ENCODE results near the gene PPP2R5E.
"Not testable (repeated sequence)": the region's sequence is repeated elsewhere in the genome, so short reads cannot be mapped to it uniquely, and the experiment has no call there.

The PPP2R5E gene

DNA sequence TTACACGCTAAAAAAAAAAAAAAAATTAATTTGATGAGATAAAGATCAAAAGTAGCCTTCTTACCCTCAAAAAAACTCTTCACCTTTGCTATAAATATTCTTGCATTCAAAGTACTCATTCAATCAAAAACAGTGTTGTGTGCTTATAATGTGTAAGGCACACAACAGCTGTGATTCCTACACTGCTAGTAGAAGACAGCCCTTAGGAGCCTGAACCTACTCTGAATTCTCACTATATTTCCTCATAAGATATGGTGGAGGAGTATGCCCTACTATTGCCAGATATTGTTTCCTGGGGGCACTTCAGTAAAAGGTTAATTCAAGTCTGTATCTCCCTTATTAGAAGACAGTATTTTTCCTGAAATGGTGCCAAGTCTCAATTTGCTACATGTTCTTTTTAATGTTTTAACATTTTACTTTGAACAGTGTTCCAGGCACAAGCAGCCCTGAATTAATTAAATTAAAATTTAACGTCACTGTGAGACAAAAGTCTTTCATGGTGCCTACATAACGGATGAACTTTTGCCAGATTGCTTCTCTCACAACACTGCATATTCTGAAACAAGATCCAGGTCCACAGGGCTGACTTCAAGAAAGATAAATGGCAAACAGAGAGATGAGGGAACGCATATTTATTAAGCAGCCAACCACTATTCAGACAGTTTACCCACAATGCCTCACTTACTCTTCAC, 19.3 kb downstream of the PPP2R5E start:
- H3K4me3 ChIP-seq (ENCODE audit: low read depth, low read length): no peak overlapping the region
- DNase-seq (ENCODE audit: low read depth): no peak

DNA sequence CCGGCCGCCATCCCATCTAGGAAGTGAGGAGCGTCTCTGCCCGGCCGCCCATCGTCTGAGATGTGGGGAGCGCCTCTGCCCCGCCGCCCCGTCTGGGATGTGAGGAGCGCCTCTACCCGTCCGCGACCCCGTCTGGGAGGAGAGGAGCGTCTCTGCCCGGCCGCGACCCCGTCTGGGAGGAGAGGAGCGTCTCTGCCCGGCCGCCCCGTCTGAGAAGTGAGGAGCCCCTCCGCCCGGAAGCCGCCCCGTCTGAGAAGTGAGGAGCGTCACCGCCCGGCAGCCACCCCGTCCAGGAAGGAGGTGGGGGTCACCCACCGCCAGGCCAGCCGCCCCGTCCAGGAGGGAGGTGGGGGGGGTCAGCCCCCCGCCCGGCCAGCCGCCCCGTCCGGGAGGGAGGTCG, 20.7 kb downstream of the PPP2R5E start:
- not testable (repeated sequence) for DNase-seq (ENCODE audit: low read depth); H3K4me3 ChIP-seq (ENCODE audit: low read depth, low read length)

DNA sequence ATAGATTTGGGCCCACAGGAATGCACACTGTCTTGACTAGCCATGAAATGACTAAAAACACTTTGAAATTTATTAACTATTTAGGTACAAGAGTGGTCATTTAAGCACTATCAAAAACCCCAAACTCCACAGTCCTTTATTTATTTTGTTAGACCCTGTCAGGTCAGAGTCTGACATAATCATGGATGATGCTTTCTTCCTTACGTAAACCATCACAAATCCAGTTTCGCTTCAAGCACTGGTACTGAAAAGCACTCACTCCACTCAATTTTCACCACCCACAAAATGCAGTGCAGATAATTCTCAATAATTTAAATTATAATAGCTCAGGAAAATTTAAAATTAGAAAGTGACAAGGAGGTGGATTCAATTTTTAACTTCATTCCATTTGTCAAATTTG, 25.8 kb downstream of the PPP2R5E start:
- no peak overlapping the region for H3K4me3 ChIP-seq (ENCODE audit: low read depth, low read length)
- no peak for DNase-seq (ENCODE audit: low read depth)

DNA sequence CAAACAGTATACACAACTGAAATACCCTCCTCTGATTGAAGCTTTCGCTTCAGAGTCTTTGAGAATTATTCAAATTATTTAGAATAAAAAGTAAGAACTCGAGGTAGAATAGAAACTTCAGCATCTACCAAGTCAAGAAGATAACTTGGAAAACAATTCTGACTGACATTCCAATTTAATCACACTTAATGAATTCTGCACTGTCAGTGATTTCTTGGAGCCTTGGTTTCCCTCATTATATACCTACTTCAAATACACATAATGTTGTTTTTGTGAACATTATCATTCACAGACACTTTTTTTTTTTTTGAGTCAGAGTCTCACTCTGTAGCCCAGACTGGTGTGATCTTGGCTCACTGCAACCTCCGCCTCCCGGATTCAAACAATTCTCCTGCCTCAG, 27.9 kb downstream of the PPP2R5E start:
- no peak for DNase-seq (ENCODE audit: low read depth)
- no peak overlapping the region for H3K4me3 ChIP-seq (ENCODE audit: low read depth, low read length)

- DNase-seq (ENCODE audit: low read depth): no peak
- H3K4me3 ChIP-seq (ENCODE audit: low read depth, low read length): no peak overlapping the region
Measured at GRCh38 chr14:63513756-63514155, 29.4 kb downstream of the PPP2R5E start.

DNA sequence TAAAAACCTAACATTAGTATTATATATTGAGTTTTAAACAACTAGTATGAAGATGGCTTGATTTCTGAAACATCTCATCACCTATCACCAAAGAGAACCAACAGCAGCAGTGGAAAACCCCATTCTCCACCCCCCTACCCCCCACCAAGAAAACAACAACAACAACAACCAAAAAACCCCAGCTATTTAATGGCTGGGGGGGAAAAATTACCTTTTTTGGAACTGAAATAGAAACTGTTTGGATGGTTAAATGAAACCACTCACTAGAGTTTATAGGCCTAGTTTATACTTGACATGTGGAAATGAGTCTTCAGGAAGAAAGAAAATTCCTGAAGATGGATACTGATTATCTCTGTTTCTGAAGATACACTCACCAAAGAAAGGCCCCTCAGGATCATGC, 30.3 kb downstream of the PPP2R5E start:
- DNase-seq (ENCODE audit: low read depth): no peak

GRCh38 chr14:63510538-63510937, 32.6 kb downstream of the PPP2R5E start:
- no peak overlapping the region for H3K4me3 ChIP-seq (ENCODE audit: low read depth, low read length)
- no peak for DNase-seq (ENCODE audit: low read depth)

More for the DNA sequence above, 30.3 kb downstream of the PPP2R5E start:
- H3K4me3 ChIP-seq (ENCODE audit: low read depth, low read length): no peak overlapping the region

DNA sequence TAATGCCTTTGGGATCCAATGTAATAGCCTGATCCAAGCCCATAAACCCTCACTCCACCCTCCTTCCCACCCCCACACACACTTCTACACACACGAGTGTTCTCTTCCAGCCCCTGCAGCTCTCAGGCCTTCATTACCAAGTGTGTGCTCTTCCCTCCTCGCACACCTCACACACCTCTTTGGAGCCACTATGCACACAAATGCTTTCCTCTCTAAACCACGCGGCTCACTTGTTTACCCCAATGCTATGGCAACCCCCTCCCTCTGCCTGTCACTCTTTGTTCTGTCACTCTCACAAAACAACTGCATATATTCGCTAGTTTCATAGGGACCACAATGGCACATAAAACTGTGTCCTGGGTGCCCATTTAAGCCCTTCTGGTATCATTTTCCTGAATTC, 35.1 kb downstream of the PPP2R5E start:
- no peak overlapping the region for H3K4me3 ChIP-seq (ENCODE audit: low read depth, low read length)
- DNase-seq (ENCODE audit: low read depth): no peak

DNA sequence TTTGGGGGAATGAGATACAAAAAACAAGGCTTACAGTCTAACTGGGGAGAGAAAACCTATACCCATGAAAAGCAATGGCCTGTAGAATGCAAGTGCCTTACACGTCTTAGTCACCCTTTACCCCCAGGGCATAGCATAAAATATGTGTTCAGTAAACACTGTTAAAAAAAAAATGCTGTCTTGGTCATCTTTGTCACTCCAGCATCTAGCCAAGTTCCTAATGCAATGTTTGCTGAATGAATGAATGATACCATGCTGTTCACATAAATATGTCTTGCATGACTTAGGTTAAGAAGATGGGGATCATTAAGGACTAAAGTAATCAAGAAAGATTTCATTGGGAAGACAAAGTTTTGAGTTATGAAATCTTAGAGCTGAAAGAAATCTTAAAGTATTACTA, 38.5 kb downstream of the PPP2R5E start:
- no peak for DNase-seq (ENCODE audit: low read depth)
- H3K4me3 ChIP-seq (ENCODE audit: low read depth, low read length): no peak overlapping the region

DNA sequence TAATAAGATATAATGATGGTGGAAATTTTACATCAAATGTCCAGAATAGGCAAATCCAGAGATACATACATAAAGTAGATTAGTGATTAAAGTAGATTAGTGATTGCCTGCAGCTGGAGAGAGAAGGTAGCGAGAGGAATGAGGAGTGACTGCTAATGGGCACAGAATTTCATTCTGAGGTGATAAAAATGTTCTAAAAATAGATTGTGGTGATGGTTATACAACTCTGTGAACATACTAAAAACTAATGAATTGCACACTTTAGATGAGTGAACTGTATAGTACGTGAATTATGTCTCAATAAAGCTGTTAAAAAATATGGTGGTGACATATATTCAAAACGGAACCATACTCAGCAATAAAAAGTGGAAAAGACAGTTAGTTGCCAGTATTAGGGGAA, 41.7 kb downstream of the PPP2R5E start:
- no peak overlapping the region for H3K4me3 ChIP-seq (ENCODE audit: low read depth, low read length)
- no peak for DNase-seq (ENCODE audit: low read depth)

DNA sequence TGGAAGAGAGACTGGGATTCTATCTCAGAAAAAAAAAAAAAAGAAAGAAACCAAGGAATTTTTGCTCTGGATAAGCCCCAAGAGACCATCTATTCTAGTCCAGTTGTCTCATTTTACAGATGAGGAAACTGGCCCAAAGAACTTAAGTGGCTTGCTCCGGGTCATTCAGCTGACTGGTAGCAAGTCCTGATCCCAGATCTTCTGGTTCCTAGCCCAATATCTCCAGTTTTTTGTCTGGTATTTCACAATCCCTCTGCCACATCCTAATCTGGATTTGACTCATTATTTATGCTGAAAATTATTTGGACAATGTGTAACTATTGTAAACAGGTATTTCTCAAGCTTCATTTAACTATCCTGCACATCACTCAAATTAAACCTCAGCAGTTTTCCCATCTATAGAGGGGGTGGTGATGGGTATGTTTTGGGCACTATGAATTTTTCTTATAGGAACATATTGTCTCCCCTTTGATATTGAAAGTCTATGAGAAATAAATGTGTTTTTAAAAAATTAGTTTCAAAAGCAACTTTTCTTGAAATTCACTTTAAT, 43.4 kb downstream of the PPP2R5E start:
- no peak overlapping the region for H3K4me3 ChIP-seq (ENCODE audit: low read depth, low read length)
- DNase-seq (ENCODE audit: low read depth): no peak

DNA sequence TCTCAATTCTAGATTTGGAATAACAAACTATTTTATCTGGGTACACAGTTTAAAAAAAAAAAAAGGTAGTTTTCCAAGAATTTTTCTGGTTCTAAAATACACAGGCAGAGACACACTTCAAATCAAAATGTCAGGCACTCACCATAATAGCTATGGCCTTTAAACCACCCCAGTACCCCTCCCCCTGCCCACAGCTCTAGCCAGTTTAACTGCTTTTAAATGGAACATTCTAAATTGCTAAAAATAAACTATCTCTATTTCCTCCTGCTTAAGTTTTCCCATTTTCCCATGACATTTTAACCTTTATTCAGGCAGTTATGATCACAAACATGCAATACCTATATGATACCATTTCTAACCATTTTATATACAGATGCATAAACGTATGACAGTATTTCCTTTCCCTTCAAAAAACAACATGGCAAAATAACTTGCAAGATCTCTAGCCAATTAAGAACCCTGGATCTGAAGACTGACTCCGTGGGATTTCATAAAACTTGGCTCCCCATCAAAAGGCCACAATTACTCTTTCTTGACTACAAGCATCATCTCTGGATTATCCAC, 46.3 kb downstream of the PPP2R5E start:
- DNase-seq (ENCODE audit: low read depth): no peak

DNA sequence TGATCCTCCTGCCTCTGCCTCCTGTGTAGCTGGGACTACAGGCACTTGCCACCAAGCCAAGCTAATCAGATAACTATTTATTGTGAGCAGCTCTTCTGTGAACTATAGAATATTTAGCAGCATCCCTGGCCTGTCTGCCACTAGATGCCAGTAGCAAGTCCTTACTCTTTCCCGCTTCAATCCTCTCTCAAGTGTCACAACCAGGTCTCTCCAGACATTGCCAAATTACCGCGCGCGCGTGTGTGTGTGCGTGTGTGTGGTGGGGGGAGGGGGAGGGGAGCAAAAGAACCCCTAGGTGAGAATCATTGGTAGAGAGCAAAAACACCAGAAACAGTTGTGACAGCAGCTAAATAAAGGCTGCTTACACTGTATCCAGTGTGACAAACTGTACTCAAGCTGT, 49.9 kb downstream of the PPP2R5E start:
- no peak overlapping the region for H3K4me3 ChIP-seq (ENCODE audit: low read depth, low read length)
- DNase-seq (ENCODE audit: low read depth): no peak

More for the DNA sequence above, 46.3 kb downstream of the PPP2R5E start:
- no peak overlapping the region for H3K4me3 ChIP-seq (ENCODE audit: low read depth, low read length)

DNA sequence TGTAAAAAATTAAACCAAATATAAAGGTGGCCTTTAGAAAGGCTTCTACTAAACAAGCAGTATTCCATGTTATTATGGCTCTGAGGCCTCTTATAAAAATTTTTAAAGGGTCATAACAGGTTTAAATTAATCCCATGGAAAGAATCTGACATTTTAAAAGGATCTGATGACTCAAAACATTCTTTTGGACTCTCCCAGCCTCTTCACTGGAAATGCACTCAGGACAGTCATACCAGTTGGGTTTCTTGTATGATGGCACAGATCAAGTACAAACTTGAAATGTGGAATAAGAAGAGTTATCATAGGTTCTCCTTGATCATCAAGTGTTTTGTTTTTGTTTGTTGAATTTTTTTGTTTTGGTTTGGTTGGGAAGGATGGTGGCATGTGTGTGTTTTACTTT, 50.8 kb downstream of the PPP2R5E start:
- no peak for DNase-seq (ENCODE audit: low read depth)
- H3K4me3 ChIP-seq (ENCODE audit: low read depth, low read length): no peak overlapping the region

DNA sequence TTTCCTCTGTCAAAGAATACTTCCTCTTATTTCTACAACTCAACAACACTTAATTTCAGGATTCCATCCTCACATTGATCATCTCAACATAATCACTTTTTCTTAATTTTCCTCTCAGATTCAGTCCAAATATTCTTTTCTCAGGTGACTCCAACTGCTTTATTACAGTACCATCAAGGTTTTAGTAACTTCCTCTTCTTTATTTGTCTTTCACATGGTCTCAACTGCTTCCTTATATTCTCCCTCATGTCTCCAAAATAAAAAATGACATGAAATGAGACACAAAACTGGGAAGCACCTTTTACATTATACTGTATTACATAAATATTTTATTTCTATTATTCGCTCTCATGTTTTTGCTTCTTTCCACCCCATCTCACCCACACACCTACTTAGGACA, 55.5 kb downstream of the PPP2R5E start:
- no peak overlapping the region for H3K4me3 ChIP-seq (ENCODE audit: low read depth, low read length)
- DNase-seq (ENCODE audit: low read depth): no peak

GRCh38 chr14:63486738-63487137, 56.4 kb downstream of the PPP2R5E start:
- no peak for DNase-seq (ENCODE audit: low read depth)

GRCh38 chr14:63483315-63483714, 59.9 kb downstream of the PPP2R5E start:
- H3K4me3 ChIP-seq (ENCODE audit: low read depth, low read length): no peak overlapping the region
- DNase-seq (ENCODE audit: low read depth): no peak

More at GRCh38 chr14:63486738-63487137, 56.4 kb downstream of the PPP2R5E start:
- H3K4me3 ChIP-seq (ENCODE audit: low read depth, low read length): no peak overlapping the region

DNA sequence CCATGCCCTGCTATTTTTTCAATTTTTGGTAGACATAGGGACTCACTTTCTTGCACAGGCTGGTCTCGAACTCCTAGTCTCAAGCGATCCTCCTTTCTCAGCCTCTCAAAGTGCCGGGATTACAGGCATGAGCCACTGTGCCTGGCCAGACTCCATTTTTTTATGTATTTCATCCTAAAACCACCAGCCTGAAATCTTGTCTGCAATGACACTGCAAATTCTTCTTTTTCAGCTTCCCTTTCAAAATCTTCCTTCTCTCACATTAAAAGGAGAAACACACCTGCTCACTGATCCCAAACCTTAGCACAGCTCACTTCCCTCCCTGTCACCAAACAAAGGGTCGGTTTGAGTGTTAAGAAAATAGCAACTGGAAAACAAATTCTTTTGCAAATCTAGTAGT, 62.6 kb downstream of the PPP2R5E start:
- DNase-seq (ENCODE audit: low read depth): no peak
- no peak overlapping the region for H3K4me3 ChIP-seq (ENCODE audit: low read depth, low read length)

DNA sequence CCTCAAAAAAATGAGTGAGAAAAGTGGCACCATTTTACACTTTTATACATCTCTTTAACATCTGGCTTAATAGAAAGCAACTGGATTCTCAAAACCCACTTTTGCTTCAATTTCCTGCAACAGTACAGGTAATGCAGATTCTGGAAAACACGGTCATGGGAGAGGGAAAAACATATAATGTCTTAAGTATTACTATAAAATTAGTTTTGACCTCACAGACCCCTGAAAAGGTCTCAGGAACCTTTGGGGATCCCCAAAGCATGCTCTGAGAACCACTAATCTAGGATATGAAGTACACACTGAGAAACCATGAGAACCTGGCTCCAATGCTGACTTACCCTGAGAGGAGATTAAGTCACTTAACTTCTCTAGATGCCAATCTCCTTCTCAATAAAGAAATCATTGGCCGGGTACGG, 64.7 kb downstream of the PPP2R5E start:
- no peak for DNase-seq (ENCODE audit: low read depth)
- H3K4me3 ChIP-seq (ENCODE audit: low read depth, low read length): no peak overlapping the region

- DNase-seq (ENCODE audit: low read depth): no peak
- no peak overlapping the region for H3K4me3 ChIP-seq (ENCODE audit: low read depth, low read length)
Measured at GRCh38 chr14:63478010-63478409, 65.2 kb downstream of the PPP2R5E start.

DNA sequence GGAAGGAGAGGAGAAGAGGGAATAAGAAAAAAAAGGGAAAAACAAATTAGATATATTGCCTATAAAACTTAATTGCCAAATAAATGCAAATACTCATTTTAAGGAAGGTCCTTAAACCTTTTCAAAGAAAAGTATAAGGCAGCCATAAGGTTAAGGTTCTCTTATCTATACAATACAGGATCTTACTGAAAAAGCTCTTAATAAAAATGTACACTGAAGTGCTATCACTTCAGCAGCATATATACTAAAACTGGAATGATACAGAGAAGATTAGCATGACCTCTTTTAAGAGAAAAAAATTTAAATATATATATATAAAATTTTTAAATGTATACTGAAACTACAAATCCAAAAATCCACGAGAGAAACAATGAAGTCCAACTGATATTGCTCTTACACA, 65.6 kb downstream of the PPP2R5E start:
- no peak overlapping the region for H3K4me3 ChIP-seq (ENCODE audit: low read depth, low read length)
- DNase-seq (ENCODE audit: low read depth): no peak

Data from skeletal muscle cell (primary cell).